HFF-Myc (cell line): ENCODE results near the gene PTTG1.

Source experiments
- DNase-seq: peaks from one replicate; pipeline ENCODE4 v3.0.0-alpha.2; 2011; ENCODE audit warnings: low read depth; ENCODE audit errors: extremely low read depth
- H3K4me3 ChIP-seq: replicated peaks from 2 replicates; pipeline ENCODE4 v1.5.1; 2011; ENCODE audit warnings: low read depth, mild to moderate bottlenecking, control low read depth, low read length
- TF ChIP-seq, protein P1 (sequence below): IDR thresholded peaks from 2 replicates; pipeline ENCODE4 v1.5.1; 2012; ENCODE audit warnings: mild to moderate bottlenecking, low read depth, low read length, control low read depth; ENCODE audit errors: missing control alignments

PTTG1 gene

DNA sequence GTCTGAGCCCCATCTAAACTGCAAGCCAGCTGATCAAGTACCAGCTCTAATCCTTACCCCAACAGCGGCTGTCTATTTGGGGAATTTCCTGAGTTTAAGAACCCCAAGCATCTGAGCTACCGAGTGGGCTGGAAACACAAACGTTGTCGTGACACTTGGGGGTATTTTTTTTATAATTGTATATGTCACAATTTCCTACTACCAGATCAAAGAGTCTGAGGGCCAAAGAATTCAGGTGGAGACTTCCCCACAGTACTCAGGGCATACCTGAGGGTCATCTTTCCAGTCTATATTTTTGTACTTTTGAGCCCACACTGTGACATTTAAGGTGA is 42.8 kb downstream of the PTTG1 start:
- no peak for DNase-seq
- no peak overlapping the region for H3K4me3 ChIP-seq
- TF ChIP-seq, protein P1, sequence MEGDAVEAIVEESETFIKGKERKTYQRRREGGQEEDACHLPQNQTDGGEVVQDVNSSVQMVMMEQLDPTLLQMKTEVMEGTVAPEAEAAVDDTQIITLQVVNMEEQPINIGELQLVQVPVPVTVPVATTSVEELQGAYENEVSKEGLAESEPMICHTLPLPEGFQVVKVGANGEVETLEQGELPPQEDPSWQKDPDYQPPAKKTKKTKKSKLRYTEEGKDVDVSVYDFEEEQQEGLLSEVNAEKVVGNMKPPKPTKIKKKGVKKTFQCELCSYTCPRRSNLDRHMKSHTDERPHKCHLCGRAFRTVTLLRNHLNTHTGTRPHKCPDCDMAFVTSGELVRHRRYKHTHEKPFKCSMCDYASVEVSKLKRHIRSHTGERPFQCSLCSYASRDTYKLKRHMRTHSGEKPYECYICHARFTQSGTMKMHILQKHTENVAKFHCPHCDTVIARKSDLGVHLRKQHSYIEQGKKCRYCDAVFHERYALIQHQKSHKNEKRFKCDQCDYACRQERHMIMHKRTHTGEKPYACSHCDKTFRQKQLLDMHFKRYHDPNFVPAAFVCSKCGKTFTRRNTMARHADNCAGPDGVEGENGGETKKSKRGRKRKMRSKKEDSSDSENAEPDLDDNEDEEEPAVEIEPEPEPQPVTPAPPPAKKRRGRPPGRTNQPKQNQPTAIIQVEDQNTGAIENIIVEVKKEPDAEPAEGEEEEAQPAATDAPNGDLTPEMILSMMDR, result no peak

DNA sequence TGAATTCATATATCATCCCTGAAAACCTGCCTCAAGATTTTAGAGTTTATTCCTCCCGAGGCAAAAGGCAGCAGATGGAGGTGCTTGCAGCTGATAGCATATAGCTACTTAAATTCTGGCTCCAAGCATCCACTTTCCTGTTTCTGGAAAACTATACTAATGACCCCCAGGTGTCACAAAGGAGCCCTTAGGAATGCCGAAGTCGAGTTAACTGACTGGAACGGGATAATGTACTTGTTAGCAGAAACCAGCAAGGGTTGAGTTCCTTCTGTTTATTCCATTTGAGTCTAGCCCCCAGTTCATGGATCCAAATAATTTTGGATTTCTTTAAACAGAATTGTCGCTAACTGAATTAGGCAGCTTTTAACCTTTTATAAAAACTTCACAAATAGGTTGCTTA is 44.5 kb downstream of the PTTG1 start:
- H3K4me3 ChIP-seq, result no peak overlapping the region
- TF ChIP-seq, protein P1, result no peak
- no peak for DNase-seq

DNA sequence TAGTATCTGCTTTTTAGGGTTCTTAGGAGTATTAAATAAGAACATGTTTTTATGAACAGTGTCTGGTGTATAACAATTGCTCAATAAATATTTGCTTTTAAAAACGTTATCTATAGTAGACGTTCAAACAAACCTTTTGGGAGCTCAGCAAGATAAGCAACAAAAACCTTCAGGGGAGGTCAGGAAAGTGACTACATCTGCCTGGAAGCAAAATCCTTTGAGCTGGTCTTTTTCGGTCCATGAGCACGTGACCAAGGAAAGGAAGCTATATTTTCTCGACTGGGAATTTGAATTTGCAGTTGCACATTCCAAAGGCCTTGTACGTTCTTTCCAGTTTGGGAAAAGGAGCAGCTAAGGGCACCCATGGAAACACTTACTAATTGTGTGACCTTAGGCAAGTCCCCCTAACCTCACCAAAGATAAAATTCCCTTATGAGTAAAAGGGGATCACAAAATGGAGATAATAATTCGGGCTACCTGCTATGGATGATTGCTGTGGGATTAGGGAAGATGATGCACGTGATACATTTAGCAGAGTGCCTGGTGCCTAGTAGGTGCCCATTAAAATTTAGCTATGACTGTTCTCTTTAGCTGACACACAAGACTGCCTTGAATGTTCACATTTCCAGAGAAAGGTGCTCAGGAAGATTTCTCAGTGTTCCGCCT is 45.4 kb downstream of the PTTG1 start:
- DNase-seq, result no peak
- H3K4me3 ChIP-seq, result no peak overlapping the region
- TF ChIP-seq, protein P1, result no peak

DNA sequence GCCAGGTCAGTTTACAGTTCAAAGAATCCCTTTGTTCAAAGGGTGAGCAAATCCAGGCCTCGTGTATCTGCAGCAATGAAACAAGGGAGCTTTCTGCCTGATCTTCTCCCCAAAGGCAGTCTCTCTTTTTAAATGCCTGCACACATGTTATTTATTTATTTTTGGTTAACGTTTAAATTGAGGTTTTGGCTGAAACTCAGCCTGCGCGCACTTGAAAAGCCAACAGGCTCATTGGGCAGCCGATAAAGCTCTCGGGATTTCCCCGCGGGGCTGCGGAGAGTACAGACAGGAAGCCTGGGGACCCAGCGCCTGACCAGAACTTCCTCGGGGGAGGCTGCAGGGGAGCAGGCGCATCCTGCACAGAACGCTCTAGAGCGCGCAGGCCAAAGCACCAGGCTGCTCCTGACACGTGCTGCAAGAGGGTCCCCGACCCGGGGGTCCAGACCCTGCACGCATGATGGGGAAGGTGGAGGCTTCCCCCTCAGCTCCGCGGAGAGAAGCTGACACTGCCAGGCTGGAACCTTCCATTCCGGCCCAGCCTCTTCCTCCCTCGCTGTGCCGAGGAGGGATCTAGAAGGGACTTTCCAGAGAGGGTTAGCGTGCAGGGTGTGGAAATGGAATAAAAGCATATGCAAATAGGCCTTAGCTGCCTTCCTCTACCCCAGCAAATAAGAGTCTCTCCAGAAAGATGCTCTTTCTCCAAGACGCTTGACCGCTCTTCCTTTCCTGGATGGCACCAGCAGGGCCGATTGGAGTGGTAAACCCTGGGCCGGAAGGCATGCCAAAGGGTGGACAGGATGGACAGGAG is 46.1 kb downstream of the PTTG1 start:
- peak overlapping the region; percentile 45 for H3K4me3 ChIP-seq
- TF ChIP-seq, protein P1, result no peak
- peak; percentile 84 for DNase-seq

DNA sequence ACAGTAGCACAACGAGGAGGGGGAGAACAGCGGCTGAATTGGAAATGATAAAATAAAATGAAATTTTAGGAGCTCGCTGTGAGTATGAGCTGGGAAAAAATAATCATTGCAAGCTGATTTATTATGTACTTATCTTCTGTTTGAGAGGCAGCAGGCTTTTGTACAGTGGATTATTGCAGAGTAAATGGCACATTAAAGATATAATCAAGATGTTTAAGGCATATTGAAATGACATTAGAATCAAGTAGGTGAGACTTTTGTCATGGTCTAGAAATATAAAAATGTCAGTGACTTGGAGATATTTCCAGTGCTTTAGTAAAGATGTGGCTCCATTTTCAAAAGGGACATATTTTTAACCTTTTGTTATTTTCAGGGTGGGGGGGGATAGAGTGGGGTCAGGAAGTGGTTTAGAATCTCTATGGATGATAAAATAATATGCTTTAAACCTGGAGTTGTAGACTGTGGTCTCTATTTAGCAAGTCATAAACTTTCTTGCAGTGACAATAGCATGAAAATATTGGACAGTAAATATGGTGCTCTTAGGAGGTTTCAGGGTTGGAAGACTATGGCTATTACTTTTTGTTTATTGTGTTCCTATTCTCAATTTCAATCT is 46.8 kb downstream of the PTTG1 start:
- TF ChIP-seq, protein P1, result no peak
- H3K4me3 ChIP-seq, result peak overlapping the region; percentile 45
- DNase-seq, result no peak

DNA sequence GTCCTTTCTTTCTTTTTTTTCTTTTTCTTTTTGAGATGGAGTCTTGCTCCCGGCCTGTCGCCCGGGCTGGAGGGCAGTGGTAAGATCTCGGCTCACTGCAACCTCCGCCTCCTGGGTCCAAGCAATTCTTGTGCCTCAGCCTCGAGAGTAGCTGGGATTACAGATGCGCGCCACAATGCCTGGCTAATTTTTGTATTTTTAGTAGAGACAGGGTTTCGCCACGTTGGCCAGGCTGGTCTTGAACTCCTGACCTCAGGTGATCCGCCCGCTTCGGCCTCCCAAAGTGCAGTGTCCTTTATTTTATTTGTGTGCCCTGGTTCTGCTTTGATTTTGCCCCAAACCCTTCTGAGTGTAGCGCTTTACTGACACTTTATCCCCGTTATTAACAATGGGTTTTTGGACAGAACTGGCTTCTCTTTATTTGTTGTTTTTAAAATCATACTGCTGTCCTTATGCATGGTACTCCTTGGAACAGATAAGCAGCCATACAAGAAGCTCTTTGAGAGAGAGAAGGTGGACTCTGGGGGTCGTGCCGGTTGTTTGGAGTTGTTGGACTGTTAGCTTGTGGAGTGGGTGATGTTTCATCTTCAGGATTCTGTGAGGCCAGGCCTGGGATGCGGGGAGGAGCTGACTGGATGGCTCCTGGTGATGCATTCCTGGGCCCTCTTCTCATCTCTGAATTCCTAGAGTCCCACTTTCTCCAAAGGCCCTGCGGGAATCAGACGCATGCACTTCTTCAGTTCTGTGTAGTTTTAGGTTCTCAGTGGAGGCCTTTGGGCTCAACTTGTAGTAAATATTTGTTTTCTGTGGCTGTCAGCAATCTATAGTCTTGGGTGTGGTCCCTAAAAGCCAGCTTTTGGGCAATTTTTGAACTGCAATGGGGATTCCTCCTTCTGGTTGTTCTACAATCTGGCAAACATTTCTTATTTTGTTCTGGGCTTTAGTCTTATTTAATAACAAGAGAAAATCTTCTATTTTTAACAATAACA is 47.8 kb downstream of the PTTG1 start:
- TF ChIP-seq, protein P1, result no peak
- peak overlapping the region; percentile 45 for H3K4me3 ChIP-seq
- DNase-seq, result no peak
